AG10803 (cell line): ENCODE data around the gene OR2A25.

Experiments used
- DNase-seq: peaks from one replicate; pipeline ENCODE4 v3.0.0; 2010; ENCODE audit warnings: low read depth
- H3K4me3 ChIP-seq: 2 replicates; pipeline ENCODE4 v1.5.1; 2011; ENCODE audit warnings: mild to moderate bottlenecking, low read length, control low read depth
- TF ChIP-seq, protein P1 (sequence below): conservative IDR thresholded peaks from 2 replicates; pipeline ENCODE4 v1.5.1; 2011; ENCODE audit warnings: mild to moderate bottlenecking, low read length, control low read depth, inconsistent platforms

Gene OR2A25

DNA sequence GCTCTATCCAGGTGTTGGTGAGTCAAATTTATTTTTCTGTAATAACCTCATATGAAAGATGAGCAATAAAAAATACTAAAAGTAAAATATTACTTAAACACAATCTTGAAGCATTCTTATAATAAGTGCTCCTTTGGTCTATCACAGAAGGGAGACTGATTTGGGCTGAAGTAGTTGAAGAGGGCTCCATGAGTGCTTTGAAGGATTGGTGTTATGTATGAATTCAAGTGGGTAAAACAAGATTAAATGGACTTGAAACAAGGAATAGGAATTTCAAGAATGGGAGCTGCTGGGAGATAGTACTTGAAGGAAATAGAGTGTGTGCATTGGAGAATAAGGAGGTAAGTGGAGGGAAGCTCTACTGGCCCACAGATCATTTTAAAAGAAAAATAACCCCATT is 32.4 kb downstream of the OR2A25 start:
- TF ChIP-seq, protein P1, sequence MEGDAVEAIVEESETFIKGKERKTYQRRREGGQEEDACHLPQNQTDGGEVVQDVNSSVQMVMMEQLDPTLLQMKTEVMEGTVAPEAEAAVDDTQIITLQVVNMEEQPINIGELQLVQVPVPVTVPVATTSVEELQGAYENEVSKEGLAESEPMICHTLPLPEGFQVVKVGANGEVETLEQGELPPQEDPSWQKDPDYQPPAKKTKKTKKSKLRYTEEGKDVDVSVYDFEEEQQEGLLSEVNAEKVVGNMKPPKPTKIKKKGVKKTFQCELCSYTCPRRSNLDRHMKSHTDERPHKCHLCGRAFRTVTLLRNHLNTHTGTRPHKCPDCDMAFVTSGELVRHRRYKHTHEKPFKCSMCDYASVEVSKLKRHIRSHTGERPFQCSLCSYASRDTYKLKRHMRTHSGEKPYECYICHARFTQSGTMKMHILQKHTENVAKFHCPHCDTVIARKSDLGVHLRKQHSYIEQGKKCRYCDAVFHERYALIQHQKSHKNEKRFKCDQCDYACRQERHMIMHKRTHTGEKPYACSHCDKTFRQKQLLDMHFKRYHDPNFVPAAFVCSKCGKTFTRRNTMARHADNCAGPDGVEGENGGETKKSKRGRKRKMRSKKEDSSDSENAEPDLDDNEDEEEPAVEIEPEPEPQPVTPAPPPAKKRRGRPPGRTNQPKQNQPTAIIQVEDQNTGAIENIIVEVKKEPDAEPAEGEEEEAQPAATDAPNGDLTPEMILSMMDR = no peak
- no peak overlapping the region for H3K4me3 ChIP-seq
- no peak for DNase-seq

DNA sequence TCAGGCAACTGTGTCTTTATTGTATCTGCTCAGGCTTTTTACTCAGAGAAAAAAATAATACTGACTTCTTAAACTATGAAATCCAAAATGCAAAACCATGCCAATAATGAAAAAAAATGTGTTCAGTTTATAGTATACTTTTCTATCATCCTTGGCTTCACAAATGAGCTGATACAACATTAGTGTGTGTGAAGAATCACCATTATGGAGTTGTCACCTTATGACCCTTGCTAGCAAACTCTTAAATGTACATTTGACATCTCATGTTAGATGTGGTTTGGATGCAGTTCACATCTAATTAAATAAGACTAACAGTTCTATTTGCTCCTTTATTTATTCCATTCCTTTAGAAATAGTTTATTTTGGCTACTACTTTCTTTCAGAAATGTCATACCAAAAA is 35.6 kb downstream of the OR2A25 start:
- no peak overlapping the region for H3K4me3 ChIP-seq
- no peak for DNase-seq
- TF ChIP-seq, protein P1 = no peak

DNA sequence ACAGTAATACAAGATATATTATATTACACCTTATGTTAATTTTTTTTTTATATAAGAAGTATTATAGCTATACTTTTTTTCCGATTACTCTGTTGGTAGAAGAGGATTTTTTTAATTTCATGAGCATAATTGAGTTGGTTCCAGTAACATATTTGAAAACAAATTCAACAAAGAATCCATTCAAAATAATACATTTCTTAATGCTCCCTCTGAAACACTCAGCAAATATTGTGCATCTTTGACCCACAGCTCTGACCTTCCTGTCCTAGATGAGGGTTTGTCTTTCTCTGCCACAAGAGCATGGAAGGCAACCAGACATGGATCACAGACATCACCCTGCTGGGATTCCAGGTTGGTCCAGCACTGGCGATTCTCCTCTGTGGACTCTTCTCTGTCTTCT is 39.7 kb downstream of the OR2A25 start, which contains the start of gene OR2A2:
Gene OR2A2, plus strand, starts transcription at position 301 of the 400 bp plus-strand sequence. Its CDS starts 0 bp downstream, at position 301.
- no peak for DNase-seq
- TF ChIP-seq, protein P1 = no peak
- H3K4me3 ChIP-seq = no peak within 1 kb of the TSS

DNA sequence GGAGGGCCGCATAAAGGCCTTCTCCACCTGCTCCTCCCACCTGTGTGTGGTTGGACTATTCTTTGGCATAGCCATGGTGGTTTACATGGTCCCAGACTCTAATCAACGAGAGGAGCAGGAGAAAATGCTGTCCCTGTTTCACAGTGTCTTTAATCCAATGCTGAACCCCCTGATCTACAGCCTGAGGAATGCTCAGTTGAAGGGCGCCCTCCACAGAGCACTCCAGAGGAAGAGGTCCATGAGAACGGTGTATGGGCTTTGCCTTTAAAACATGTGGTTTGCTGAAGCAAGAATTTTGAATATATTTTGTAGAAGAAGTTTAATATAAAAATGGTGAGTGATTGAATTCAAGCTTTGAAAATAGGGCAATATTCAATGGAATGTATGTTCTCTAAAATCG is 40.7 kb downstream of the OR2A25 start:
- H3K4me3 ChIP-seq = no peak overlapping the region
- no peak for DNase-seq
- TF ChIP-seq, protein P1 = no peak

DNA sequence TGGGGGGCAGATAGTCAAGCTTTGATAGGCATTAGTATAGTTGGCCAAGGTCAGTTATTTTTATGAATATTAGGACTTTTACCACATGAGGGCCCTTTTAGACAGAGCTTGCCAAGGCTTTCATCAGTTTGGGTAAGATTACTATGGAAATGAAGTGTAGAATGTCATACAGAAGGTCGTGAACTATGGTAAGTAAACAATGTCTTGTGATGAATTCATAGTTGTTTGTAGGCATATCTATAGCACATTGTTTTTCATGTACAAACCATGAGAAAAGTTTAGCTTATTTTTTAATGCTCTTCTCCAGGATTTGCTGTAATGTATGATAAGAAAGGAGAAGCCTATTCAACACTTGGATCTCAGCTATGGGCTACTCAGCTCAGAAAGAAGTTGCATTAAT is 44.0 kb downstream of the OR2A25 start:
- TF ChIP-seq, protein P1 = no peak
- H3K4me3 ChIP-seq = no peak overlapping the region
- DNase-seq = no peak

DNA sequence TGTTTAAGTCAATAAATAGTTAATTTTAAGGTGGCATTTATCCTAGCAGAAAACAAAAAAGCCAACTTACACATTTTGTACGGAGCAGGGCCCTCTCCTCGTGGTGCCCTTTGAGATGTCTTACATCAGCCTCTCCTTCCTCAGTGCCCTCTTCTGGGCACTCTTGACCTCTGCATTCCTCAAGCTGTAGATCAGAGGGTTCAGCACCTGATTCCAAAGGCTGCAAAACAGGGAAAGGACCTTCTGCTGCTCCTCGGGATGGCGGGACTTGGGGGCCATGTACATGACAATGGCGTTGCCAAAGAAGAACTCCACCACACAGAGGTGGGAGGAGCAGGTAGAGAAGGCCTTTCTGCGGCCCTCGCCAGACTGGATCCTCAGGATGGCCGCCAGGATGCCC is 48.7 kb downstream of the OR2A25 start:
- no peak overlapping the region for H3K4me3 ChIP-seq
- no peak for DNase-seq
- TF ChIP-seq, protein P1 = no peak

DNA sequence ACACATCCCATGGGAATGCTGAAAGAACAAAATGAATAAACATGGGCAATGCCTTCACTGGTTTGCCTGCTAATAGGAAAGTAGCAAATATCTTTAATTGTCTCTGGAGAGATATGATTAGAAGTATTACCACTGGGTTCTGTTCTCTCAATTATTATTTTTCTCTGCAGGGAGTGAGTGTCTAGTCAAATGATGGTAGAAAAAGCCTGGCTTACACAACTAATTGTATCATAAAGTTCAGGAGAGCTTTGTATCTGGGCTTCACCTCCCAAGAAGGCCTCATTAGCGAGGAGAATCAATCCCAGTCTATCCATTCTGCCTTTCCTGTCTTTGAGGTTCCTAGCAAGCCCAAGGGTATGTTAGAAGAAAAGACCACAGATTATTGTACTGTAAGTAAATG is 53.3 kb downstream of the OR2A25 start, which contains the start of gene OR2A14:
Gene OR2A14, plus strand, starts transcription at position 301 of the 400 bp plus-strand sequence. CDS start 5,937 bp downstream, outside the sequence.
- TF ChIP-seq, protein P1 = no peak
- no peak for DNase-seq
- H3K4me3 ChIP-seq = no peak within 1 kb of the TSS
